Natural killer cell (primary cell): ENCODE measurements around the gene AGPAT3. TPM values are rescaled to one million over a fixed set of nuclear protein-coding genes. Genes with fewer than 3 reads are reported as not detected.

Source experiments
- ATAC-seq, 3 donors: fragments of 150-1000 bp in 2 of 3; fragments of 200-7000 bp in 1 of 3; cut with Tn5 transposase; 1 replicate in 1 of 3; 2 replicates in 2 of 3; pipeline ENCODE4 v1.10.0; 2021; ENCODE audit warnings: mild to moderate bottlenecking in 2 of 3, moderate library complexity in 2 of 3
- DNase-seq, 2 donors: peaks; one replicate each; pipeline versions ENCODE4 v3.0.0 to v3.0.0-alpha.2; 2013 to 2021; ENCODE audit warnings: mixed read lengths in 1 of 2
- H3K27ac ChIP-seq: one replicate; pipeline ENCODE4 v1.5.1; 2013; ENCODE audit warnings: mild to moderate bottlenecking, low read length
- H3K27me3 ChIP-seq: one replicate; pipeline ENCODE4 v1.6.1; 2013; ENCODE audit warnings: low read length; ENCODE audit not compliant: control insufficient read depth, insufficient read depth
- H3K36me3 ChIP-seq: one replicate; pipeline ENCODE4 v1.6.1; 2013; ENCODE audit warnings: low read length; ENCODE audit not compliant: control insufficient read depth, insufficient read depth
- H3K4me1 ChIP-seq: one replicate; pipeline ENCODE4 v1.6.1; 2013; ENCODE audit warnings: low read length; ENCODE audit not compliant: control insufficient read depth, insufficient read depth
- H3K4me3 ChIP-seq: one replicate; pipeline ENCODE4 v1.5.1; 2013; ENCODE audit warnings: low read length
- H3K9me3 ChIP-seq: one replicate; pipeline ENCODE4 v1.6.1; 2013; ENCODE audit warnings: low read length; ENCODE audit not compliant: control insufficient read depth, insufficient read depth
- H3K27ac Mint-ChIP-seq, 2 donors: one replicate each; pipeline ENCODE4 v1.8.0; 2022; ENCODE audit warnings: mild to moderate bottlenecking in 2 of 2, mixed read lengths in 2 of 2, moderate library complexity in 1 of 2
- H3K27me3 Mint-ChIP-seq, 2 donors: one replicate each; pipeline ENCODE4 v1.8.0; 2022; ENCODE audit warnings: low read depth in 2 of 2, mixed read lengths in 2 of 2
- H3K36me3 Mint-ChIP-seq: one replicate; pipeline ENCODE4 v1.8.0; 2022; ENCODE audit warnings: mixed read lengths
- H3K4me1 Mint-ChIP-seq, 2 donors: one replicate each; pipeline ENCODE4 v1.8.0; 2022; ENCODE audit warnings: mixed read lengths in 2 of 2
- H3K4me3 Mint-ChIP-seq: one replicate; pipeline ENCODE4 v1.8.0; 2022; ENCODE audit warnings: mild to moderate bottlenecking, moderate library complexity, mixed read lengths
- H3K9me3 Mint-ChIP-seq, 2 donors: one replicate each; pipeline ENCODE4 v1.8.0; 2022; ENCODE audit warnings: mixed read lengths in 2 of 2
- WGBS: methylation state at CpG from one replicate; pipeline ENCODE4 v1.1.7; 2013; ENCODE audit warnings: missing lambda C conversion rate; ENCODE audit not compliant: insufficient coverage; 5-methylcytosine and 5-hydroxymethylcytosine counted together
- intact Hi-C: fragments of 100-400 bp; cut with micrococcal nuclease; formaldehyde crosslinking; loops from one replicate; pipeline ENCODE4 v1.14.2; 2022
- total RNA-seq, 4 donors: library from RNA; stranded (reverse); fragments of 120-200 nt in 1 of 4; gene quantifications; one replicate each; pipeline versions ENCODE4 v1.2.3 to v1.2.4, GENCODE V29; 2013 to 2022
- TF ChIP-seq, protein P1 (sequence below): fragments of 200-600 bp; IDR thresholded peaks from one replicate; pipeline ENCODE4 v1.8.0; 2022; ENCODE audit warnings: antibody characterized with exemption

AGPAT3 gene
- total RNA-seq, 3 donors from 2014 or later (not counting 1 experiment from before 2014, with no cell fraction given), result 39.5 to 45.7 (median 42.3) TPM

DNA sequence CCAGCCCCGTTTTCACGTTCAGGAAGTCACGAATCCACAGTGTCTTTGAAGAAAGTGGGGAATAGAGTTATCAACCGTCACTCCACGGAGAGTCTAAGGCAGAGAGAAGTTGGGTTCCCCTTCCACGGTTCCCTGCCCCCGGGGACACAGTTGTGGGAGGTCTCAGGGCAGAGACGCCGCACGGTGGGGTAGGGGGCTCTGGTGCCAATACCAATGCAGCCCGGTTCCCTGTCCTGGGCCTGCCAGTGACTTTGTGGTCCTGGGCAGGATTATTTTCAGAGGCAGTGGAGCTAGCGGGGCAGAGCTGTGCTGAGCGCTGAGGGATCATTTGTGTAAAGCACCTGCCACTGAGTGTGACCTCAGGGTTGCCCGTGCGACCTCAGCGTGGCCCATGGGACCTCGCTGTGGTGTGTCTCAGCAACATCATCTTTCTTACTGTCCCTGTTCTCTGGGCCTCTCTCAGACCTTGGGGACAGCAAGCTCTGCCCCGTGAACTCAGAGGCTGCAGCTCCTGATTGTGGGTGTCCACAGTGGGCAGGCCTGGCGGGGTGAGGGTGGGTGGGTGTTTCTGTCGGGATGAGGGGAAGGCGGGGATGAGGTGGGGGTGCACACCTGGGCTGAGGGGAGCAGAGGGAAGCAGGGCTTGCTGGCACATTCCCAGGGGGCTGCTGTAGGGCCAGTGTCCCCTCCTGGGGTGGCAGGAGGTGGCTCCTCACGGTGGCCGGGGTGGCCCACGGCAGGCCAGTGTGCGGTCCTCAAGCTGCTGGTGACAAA is 65.2 kb downstream of the AGPAT3 start:
- H3K36me3 ChIP-seq, result peaks cover 3% of the 10 kb centered on the region
- Mint-ChIP-seq H3K27ac (no peak overlapping the region), H3K27me3 (no peaks in the 10 kb centered on the region), H3K9me3 (no peaks in the 10 kb centered on the region), H3K4me1 (peaks cover 0 to 6% of the 10 kb centered on the region in 2 donors), H3K36me3 (no peaks in the 10 kb centered on the region), H3K4me3 (no peak overlapping the region)
- WGBS, result 85% methylated on average over 25 of the region's 25 CpGs
- H3K9me3 ChIP-seq, result no peaks in the 10 kb centered on the region
- H3K4me1 ChIP-seq, result no peaks in the 10 kb centered on the region
- ATAC-seq, result no peak
- TF ChIP-seq, protein P1, sequence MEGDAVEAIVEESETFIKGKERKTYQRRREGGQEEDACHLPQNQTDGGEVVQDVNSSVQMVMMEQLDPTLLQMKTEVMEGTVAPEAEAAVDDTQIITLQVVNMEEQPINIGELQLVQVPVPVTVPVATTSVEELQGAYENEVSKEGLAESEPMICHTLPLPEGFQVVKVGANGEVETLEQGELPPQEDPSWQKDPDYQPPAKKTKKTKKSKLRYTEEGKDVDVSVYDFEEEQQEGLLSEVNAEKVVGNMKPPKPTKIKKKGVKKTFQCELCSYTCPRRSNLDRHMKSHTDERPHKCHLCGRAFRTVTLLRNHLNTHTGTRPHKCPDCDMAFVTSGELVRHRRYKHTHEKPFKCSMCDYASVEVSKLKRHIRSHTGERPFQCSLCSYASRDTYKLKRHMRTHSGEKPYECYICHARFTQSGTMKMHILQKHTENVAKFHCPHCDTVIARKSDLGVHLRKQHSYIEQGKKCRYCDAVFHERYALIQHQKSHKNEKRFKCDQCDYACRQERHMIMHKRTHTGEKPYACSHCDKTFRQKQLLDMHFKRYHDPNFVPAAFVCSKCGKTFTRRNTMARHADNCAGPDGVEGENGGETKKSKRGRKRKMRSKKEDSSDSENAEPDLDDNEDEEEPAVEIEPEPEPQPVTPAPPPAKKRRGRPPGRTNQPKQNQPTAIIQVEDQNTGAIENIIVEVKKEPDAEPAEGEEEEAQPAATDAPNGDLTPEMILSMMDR, result no peak
- no peak overlapping the region for H3K4me3 ChIP-seq
- H3K27ac ChIP-seq, result no peak overlapping the region
- DNase-seq, result no peak
- intact Hi-C loops, result no loop called here
- H3K27me3 ChIP-seq, result no peaks in the 10 kb centered on the region

DNA sequence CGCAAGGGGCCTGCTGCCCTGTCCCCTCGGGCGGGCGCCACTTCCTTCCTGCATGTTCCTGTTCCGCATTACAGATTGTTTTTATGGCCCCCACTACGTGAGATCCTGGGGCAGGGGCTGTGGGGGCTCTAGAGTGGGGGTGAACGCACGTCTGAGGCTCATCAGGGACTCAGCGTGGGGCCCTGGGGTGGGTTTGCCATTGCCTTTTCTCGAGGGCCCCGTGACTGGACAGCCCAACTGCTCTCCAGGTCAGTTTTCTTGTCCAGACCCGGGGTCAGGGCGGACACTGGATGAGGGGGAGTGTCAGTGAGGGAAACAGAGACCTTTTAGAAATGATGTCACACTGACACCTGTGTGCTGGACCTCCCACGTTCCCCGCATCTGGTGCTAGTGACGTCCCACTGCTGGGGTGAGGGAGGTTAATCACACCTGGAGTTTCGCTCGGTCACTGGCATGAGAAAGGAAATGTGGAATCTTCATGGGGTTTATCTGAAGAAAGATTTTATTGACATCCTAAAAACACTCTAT is 65.9 kb downstream of the AGPAT3 start:
- TF ChIP-seq, protein P1, result no peak
- no peaks in the 10 kb centered on the region for H3K36me3 Mint-ChIP-seq
- peaks cover 0 to 6% of the 10 kb centered on the region in 2 donors for H3K4me1 Mint-ChIP-seq
- H3K27me3 Mint-ChIP-seq, result no peaks in the 10 kb centered on the region
- H3K9me3 Mint-ChIP-seq, result no peaks in the 10 kb centered on the region
- H3K27ac ChIP-seq, result no peak overlapping the region
- peaks cover 3% of the 10 kb centered on the region for H3K36me3 ChIP-seq
- DNase-seq, result no peak
- no peak for ATAC-seq
- no peak overlapping the region for H3K27ac Mint-ChIP-seq
- H3K9me3 ChIP-seq, result no peaks in the 10 kb centered on the region
- no peaks in the 10 kb centered on the region for H3K4me1 ChIP-seq
- H3K4me3 Mint-ChIP-seq, result no peak overlapping the region
- H3K27me3 ChIP-seq, result no peaks in the 10 kb centered on the region
- no peak overlapping the region for H3K4me3 ChIP-seq
- intact Hi-C loops, result no loop called here
- 83% methylated on average over 18 of the region's 18 CpGs for WGBS

DNA sequence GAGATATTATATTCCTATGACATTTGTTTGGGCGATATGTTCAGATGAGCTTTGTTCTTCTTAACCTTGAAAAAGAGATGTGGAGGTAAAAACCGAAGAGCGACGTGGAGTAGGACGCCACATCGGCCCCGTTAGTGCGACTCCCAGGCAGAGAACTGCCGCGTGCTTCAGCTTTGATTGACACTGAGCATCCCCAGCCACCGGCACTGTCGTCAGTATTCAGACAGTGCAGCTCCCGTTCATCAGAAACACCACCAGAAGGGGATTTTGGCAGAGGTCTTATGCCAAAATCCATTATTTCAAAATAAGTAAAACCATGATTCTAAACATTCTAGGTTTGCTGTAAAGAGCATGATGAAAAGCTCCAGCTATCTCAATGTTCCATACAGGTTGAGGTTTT is 66.5 kb downstream of the AGPAT3 start:
- DNase-seq (no peak), ATAC-seq (no peak)
- intact Hi-C loops, result no loop called here
- Histone ChIP-seq H3K4me3 (no peak overlapping the region), H3K9me3 (no peaks in the 10 kb centered on the region), H3K27ac (no peak overlapping the region), H3K4me1 (no peaks in the 10 kb centered on the region), H3K36me3 (peaks cover 3% of the 10 kb centered on the region), H3K27me3 (no peaks in the 10 kb centered on the region)
- Mint-ChIP-seq H3K4me3 (no peak overlapping the region), H3K4me1 (peaks cover 0 to 6% of the 10 kb centered on the region in 2 donors), H3K27ac (no peak overlapping the region), H3K9me3 (no peaks in the 10 kb centered on the region), H3K36me3 (no peaks in the 10 kb centered on the region), H3K27me3 (no peaks in the 10 kb centered on the region)
- TF ChIP-seq, protein P1, result no peak
- WGBS, result 97% methylated on average over 13 of the region's 13 CpGs
